K562 (cell line): ENCODE results near the gene NPFFR1. TPM values are rescaled to one million over a fixed set of nuclear protein-coding genes. Genes with fewer than 3 reads are reported as not detected.

Source experiments
- BRF2 ChIP-seq: IDR thresholded peaks from 3 replicates; pipeline ENCODE4 v1.6.1; 2011; ENCODE audit warnings: borderline replicate concordance, mild to moderate bottlenecking; ENCODE audit not compliant: insufficient read length, insufficient read depth
- CREB1 ChIP-seq, 2 experiments: sonication (generic) in 1 of 2; formaldehyde crosslinking in 1 of 2; IDR thresholded peaks; 2 replicates each; pipeline versions ENCODE4 v1.6.1 to v1.8.0; 2012 to 2022; ENCODE audit warnings: inconsistent platforms in 1 of 2, mild to moderate bottlenecking in 1 of 2, missing genetic modification reagents in 1 of 2, moderate library complexity in 1 of 2
- DACH1 ChIP-seq: fragments of 450-650 bp; IDR thresholded peaks from 2 replicates; pipeline ENCODE4 v1.6.1; 2018; ENCODE audit not compliant: partially characterized antibody
- GATA2 ChIP-seq: sonication (generic); formaldehyde crosslinking; IDR thresholded peaks from 2 replicates; pipeline ENCODE4 v1.4.0; 2020; ENCODE audit warnings: mild to moderate bottlenecking, missing genetic modification reagents
- HIVEP1 ChIP-seq: fragments of 250-450 bp; sonication (Bioruptor Pico); IDR thresholded peaks from 2 replicates; pipeline ENCODE4 v1.4.0; 2020; ENCODE audit warnings: mild to moderate bottlenecking
- HNRNPLL ChIP-seq: fragments of 200-400 bp; formaldehyde crosslinking; IDR thresholded peaks from 2 replicates; pipeline ENCODE4 v1.6.1; 2017; ENCODE audit warnings: low read length, low read depth, mild to moderate bottlenecking; ENCODE audit not compliant: poor library complexity, severe bottlenecking
- LCOR ChIP-seq: sonication (generic); formaldehyde crosslinking; IDR thresholded peaks from 2 replicates; pipeline ENCODE4 v1.8.0; 2022; ENCODE audit warnings: mild to moderate bottlenecking, missing genetic modification reagents
- NBN ChIP-seq: fragments of 450-650 bp; IDR thresholded peaks from 2 replicates; pipeline ENCODE4 v1.6.1; 2016; ENCODE audit warnings: low read depth, mild to moderate bottlenecking
- PCBP1 ChIP-seq: fragments of 200-400 bp; formaldehyde crosslinking; IDR thresholded peaks from 2 replicates; pipeline ENCODE4 v1.6.1; 2018; ENCODE audit warnings: mild to moderate bottlenecking, low read depth, low read length; ENCODE audit not compliant: poor library complexity, severe bottlenecking
- PML ChIP-seq: IDR thresholded peaks from 2 replicates; pipeline ENCODE4 v1.6.1; 2012; ENCODE audit warnings: low read length, inconsistent platforms
- SRF ChIP-seq, 2 experiments: fragments of 250-450, 450-650 bp in 1 of 2; sonication (Bioruptor Pico) in 1 of 2; sonication (generic) in 1 of 2; formaldehyde crosslinking; IDR thresholded peaks; 2 replicates each; pipeline versions ENCODE4 v1.5.0 to v1.5.1; 2020 to 2022; ENCODE audit warnings: mild to moderate bottlenecking in 1 of 2, missing genetic modification reagents in 1 of 2
- TAF1 ChIP-seq: IDR thresholded peaks from 2 replicates; pipeline ENCODE4 v1.6.1; 2011; ENCODE audit warnings: mild to moderate bottlenecking, low read length, moderate library complexity; ENCODE audit not compliant: insufficient read depth, control insufficient read depth, severe bottlenecking; ENCODE audit errors: extremely low read depth
- ZFPM2 ChIP-seq: fragments of 250-450 bp; sonication (Bioruptor Pico); IDR thresholded peaks from 2 replicates; pipeline ENCODE4 v1.5.1; 2022; ENCODE audit warnings: mild to moderate bottlenecking
- ZNF354B ChIP-seq: fragments of 250-450 bp; sonication (Bioruptor Pico); IDR thresholded peaks from 2 replicates; pipeline ENCODE4 v1.4.0; 2020
- ZNF444 ChIP-seq: fragments of 250-450 bp; sonication (Bioruptor Pico); IDR thresholded peaks from 2 replicates; pipeline ENCODE4 v1.4.0; 2020; ENCODE audit warnings: mild to moderate bottlenecking, moderate library complexity
- ZSCAN32 ChIP-seq: fragments of 450-650 bp; formaldehyde crosslinking; IDR thresholded peaks from 2 replicates; pipeline ENCODE4 v1.4.0; 2020; ENCODE audit warnings: mild to moderate bottlenecking, moderate library complexity
- polyA plus RNA-seq, 8 experiments: library from polyadenylated mRNA; depleted of rRNA in 4 of 8; stranded (reverse) in 5 of 8; unstranded in 3 of 8; fragments of >200 nt; fragmentation: Nextera tagmentation in 2 of 8; fragmentation: Illumina TruSeq in 1 of 8; extraction: Ambion mirVana in 2 of 8; extraction: Trizol in 1 of 8; gene quantifications; 2 replicates each; pipeline versions ENCODE4 v1.2.1 to v1.2.3, GENCODE V29; 2011 to 2014; ENCODE audit warnings: inconsistent platforms in 1 of 8, missing spikeins in 1 of 8
- total RNA-seq, 7 experiments: library from RNA; depleted of rRNA in 6 of 7; stranded (reverse); fragments of >200 nt in 6 of 7; fragmentation: Illumina TruSeq in 2 of 7; extraction: Trizol in 2 of 7; gene quantifications; 2 replicates each; pipeline versions ENCODE4 v1.2.1 to v1.2.3, GENCODE V29; 2011 to 2021; ENCODE audit warnings: low replicate concordance in 1 of 7
- TF ChIP-seq, protein P1 (sequence below), 2 experiments: fragments of 450-650 bp; formaldehyde crosslinking in 1 of 2; IDR thresholded peaks; 2 replicates each; pipeline versions ENCODE4 v1.4.0 to v1.6.1; 2014 to 2020; ENCODE audit warnings: mild to moderate bottlenecking in 2 of 2, borderline replicate concordance in 1 of 2, low read depth in 1 of 2

NPFFR1 gene
- total and polyA plus RNA-seq, 9 of the 15 experiments (the other 6 are each of a cell fraction or from before 2014, with no cell fraction given): under 0.01 TPM; not detected in 8

DNA sequence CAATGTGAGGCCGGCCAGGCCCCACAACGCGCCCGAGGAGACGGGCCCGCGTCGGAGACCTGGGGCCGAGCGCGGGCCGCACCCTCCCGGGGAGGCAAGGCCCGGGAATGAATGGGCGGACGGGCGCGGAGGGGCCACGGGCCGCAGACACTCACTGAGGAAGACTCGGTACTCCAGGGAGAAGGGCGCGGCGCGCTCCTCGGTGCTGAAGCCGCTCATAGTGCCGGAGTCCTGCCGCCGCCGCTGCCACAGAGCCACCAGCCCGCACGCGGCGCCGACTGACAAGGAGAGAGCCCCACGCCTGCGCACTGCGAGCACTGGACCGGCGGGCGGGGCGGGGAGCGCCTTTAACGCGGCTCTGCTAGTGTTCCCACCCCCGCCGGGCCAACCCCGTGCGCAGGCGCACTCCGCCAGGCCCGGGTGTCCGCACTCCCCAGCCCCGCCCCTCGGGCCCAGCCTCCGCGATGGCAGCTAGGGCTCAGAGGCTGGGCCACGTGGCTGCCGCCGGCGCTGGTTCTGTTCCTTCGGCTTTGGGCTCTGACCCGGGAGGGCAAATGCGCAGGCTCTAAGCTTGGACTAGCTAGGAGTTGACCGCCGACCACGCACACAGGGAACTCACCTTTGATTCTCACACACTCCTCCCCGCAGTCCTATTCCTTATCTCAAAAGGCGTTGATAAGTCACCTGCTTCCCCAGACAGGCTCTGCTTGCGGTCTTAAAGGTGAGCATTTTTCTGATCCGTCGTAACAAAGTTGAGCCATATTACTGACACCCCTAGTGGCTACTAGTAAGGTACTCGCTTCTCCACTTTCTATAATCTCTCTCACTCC is 50.5 kb downstream of the NPFFR1 start, which contains the start of gene PPA1 (continued):
- TF ChIP-seq SRF (CRISPR knock-in tag; IDR thresholded peaks at IDR 0.05): peak in 1 of 2 experiments; percentile 22; a peak in 2 of 4 replicates
- TF ChIP-seq ZFPM2 (CRISPR knock-in tag): 0 out of 2 replicates have a peak, but pooled peaks have one; percentile 29
- peak; percentile 78 for TF ChIP-seq DACH1
- no peak for TF ChIP-seq CREB1 (IDR thresholded peaks at IDR 0.05)
- TF ChIP-seq CREB1 (CRISPR knock-in tag; IDR thresholded peaks at IDR 0.05): peak; percentile 58; the same call in 1 of the 2 replicates
- peak; percentile 54; the same call in 1 of the 2 replicates for TF ChIP-seq ZSCAN32 (CRISPR knock-in tag)
- peak; percentile 72 for TF ChIP-seq HNRNPLL
- no peak for TF ChIP-seq BRF2
- 0 out of 2 replicates have a peak, but pooled peaks have one; percentile 53 for TF ChIP-seq ZNF444
- 0 out of 2 replicates have a peak, but pooled peaks have one; percentile 71 for TF ChIP-seq LCOR (CRISPR knock-in tag)
- peak; percentile 88 for TF ChIP-seq NBN
- 0 out of 2 replicates have a peak, but pooled peaks have one; percentile 74 for TF ChIP-seq HIVEP1
- 0 out of 2 replicates have a peak, but pooled peaks have one; percentile 56 for TF ChIP-seq GATA2
- TF ChIP-seq PML: peak; percentile 16; the same call in 1 of the 2 replicates
- TF ChIP-seq TAF1: peak; percentile 90
- TF ChIP-seq, protein P1, sequence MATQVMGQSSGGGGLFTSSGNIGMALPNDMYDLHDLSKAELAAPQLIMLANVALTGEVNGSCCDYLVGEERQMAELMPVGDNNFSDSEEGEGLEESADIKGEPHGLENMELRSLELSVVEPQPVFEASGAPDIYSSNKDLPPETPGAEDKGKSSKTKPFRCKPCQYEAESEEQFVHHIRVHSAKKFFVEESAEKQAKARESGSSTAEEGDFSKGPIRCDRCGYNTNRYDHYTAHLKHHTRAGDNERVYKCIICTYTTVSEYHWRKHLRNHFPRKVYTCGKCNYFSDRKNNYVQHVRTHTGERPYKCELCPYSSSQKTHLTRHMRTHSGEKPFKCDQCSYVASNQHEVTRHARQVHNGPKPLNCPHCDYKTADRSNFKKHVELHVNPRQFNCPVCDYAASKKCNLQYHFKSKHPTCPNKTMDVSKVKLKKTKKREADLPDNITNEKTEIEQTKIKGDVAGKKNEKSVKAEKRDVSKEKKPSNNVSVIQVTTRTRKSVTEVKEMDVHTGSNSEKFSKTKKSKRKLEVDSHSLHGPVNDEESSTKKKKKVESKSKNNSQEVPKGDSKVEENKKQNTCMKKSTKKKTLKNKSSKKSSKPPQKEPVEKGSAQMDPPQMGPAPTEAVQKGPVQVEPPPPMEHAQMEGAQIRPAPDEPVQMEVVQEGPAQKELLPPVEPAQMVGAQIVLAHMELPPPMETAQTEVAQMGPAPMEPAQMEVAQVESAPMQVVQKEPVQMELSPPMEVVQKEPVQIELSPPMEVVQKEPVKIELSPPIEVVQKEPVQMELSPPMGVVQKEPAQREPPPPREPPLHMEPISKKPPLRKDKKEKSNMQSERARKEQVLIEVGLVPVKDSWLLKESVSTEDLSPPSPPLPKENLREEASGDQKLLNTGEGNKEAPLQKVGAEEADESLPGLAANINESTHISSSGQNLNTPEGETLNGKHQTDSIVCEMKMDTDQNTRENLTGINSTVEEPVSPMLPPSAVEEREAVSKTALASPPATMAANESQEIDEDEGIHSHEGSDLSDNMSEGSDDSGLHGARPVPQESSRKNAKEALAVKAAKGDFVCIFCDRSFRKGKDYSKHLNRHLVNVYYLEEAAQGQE (IDR thresholded peaks at IDR 0.05; ENCODE audit: borderline replicate concordance): no peak
- TF ChIP-seq, protein P1 (CRISPR knock-in tag; IDR thresholded peaks at IDR 0.05; ENCODE audit: low read depth): peak; percentile 61; the same call in 1 of the 2 replicates
- 0 out of 2 replicates have a peak, but pooled peaks have one; percentile 36 for TF ChIP-seq ZNF354B (CRISPR knock-in tag)
- TF ChIP-seq PCBP1: peak; percentile 47
